HG03066 (cell line): Measurements from ENCODE around the gene CERT1.

Experiments used
- ATAC-seq: cut with Tn5 transposase; IDR thresholded peaks from one replicate; pipeline ENCODE4 v1.9.1; 2021; ENCODE audit warnings: low read depth; ENCODE audit not compliant: unreplicated experiment

Gene CERT1

DNA sequence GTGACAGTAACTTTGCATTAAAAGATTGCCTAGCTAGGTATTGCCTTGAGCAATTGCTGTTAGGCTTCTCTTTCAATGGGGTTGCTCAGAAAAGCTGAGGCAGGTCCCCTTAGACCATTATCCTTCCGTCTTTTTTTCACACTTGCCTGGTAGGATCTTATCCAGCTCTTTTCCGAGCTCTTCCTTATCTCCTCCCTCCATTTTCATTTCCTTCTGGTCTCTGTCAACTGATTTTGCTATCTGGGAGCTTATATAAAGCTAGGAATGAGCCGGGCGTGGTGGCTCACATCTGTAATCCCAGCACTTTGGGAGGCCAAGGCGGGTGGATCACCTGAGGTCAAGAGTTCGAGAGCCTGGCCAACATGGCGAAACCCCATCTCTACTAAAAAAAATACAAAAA is 181.0 kb downstream of the CERT1 start:
- no peak for ATAC-seq
